Uterus (tissue), 4 donors: ENCODE data around the gene ABCG1. TPM values are rescaled to one million over a fixed set of nuclear protein-coding genes. Genes with fewer than 3 reads are reported as not detected.

Experiments
- DNase-seq, 2 donors: peaks; one replicate each; pipeline ENCODE4 v3.0.0-alpha.2; 2019 to 2020
- H3K27ac ChIP-seq, 2 donors: fragments of 200-600 bp; sonication (generic); 1 replicate in 1 of 2; 2 replicates in 1 of 2; pipeline ENCODE4 v1.5.1; 2016 to 2018
- H3K27me3 ChIP-seq, 2 donors: fragments of 200-600 bp; sonication (generic); one replicate each; pipeline ENCODE4 v1.5.1; 2018 to 2019; ENCODE audit warnings: control low read depth in 1 of 2
- H3K36me3 ChIP-seq, 2 donors: fragments of 200-600 bp; sonication (generic); one replicate each; pipeline ENCODE4 v1.5.1; 2019; ENCODE audit warnings: control low read depth in 1 of 2
- H3K4me1 ChIP-seq, 2 donors: fragments of 200-600 bp; sonication (generic); one replicate each; pipeline ENCODE4 v1.5.1; 2018 to 2019; ENCODE audit warnings: control low read depth in 1 of 2
- H3K4me3 ChIP-seq, 2 donors: fragments of 200-600 bp; sonication (generic); 1 replicate in 1 of 2; 2 replicates in 1 of 2; pipeline ENCODE4 v1.5.1; 2018 to 2019; ENCODE audit warnings: mild to moderate bottlenecking in 1 of 2
- H3K9me3 ChIP-seq, 2 donors: fragments of 200-600 bp; sonication (generic); one replicate each; pipeline ENCODE4 v1.5.1; 2019; ENCODE audit warnings: control low read depth in 1 of 2
- POLR2A ChIP-seq, 2 donors: fragments of 450-650 bp; IDR thresholded peaks; one replicate each; pipeline ENCODE4 v1.6.1; 2016; ENCODE audit warnings: antibody characterized with exemption in 2 of 2, mild to moderate bottlenecking in 1 of 2, moderate library complexity in 1 of 2
- intact Hi-C: fragments of 100-400 bp; cut with DNase I; formaldehyde crosslinking; loops from one replicate; pipeline ENCODE4 v1.15.1; 2023; ENCODE audit warnings: low total_unique reads
- total RNA-seq, 4 donors: library from RNA; depleted of rRNA in 3 of 4; stranded (reverse); fragments of >200 nt in 3 of 4; gene quantifications; one replicate each; pipeline versions ENCODE4 v1.1.0 to v1.2.4, GENCODE V29; 2014 to 2023
- TF ChIP-seq, protein P1 (sequence below), 4 experiments: fragments of 200-600 bp in 2 of 4; fragments of 450-650 bp in 2 of 4; sonication (generic) in 2 of 4; IDR thresholded peaks; one replicate each; pipeline ENCODE4 v1.5.1; 2016 to 2019; ENCODE audit warnings: antibody characterized with exemption in 4 of 4, mild to moderate bottlenecking in 2 of 4, moderate library complexity in 1 of 4
- donor health status: DM: yes; HTN: yes; CAD: no.

The ABCG1 gene
- total RNA-seq, 4 donors from 2014 or later, result 11.8 to 51.7 (median 18.4) TPM

DNA sequence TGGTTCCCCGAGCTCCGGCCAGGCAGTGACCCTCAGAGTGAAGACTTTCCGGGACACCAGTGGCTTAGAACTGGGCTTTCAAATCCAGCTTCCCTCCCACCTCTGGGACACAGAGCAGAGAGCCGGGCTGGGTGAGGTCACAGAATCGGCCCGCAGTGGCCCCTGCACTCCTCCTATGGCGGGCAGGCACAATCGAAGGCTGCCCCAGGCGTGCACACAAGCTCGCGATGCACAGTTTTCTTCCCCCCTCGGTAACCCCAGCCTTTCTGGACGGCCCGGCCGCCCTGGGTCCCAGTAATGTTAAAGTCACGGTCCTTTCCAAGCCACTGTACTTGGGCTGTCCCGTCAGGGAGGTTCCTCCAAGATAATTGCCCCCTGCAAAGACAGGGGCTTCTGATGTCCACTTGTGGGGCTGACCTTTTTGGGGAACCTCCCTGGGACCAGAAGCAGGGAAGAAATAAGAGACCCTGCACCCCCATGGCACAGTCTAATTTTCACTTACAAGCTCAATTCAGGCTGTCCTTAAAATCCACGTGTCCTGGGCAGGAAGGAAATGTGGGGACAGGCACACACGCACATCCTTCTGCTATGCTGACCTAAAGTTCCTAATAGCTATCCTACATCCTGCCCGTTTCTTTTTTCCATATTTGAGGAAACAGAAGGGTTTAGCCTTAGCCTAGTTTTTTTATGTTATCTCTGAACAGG lies 82.6 kb downstream of the ABCG1 start:
- peak in 1 of 2 donors; percentile 33 for DNase-seq
- TF ChIP-seq, protein P1, sequence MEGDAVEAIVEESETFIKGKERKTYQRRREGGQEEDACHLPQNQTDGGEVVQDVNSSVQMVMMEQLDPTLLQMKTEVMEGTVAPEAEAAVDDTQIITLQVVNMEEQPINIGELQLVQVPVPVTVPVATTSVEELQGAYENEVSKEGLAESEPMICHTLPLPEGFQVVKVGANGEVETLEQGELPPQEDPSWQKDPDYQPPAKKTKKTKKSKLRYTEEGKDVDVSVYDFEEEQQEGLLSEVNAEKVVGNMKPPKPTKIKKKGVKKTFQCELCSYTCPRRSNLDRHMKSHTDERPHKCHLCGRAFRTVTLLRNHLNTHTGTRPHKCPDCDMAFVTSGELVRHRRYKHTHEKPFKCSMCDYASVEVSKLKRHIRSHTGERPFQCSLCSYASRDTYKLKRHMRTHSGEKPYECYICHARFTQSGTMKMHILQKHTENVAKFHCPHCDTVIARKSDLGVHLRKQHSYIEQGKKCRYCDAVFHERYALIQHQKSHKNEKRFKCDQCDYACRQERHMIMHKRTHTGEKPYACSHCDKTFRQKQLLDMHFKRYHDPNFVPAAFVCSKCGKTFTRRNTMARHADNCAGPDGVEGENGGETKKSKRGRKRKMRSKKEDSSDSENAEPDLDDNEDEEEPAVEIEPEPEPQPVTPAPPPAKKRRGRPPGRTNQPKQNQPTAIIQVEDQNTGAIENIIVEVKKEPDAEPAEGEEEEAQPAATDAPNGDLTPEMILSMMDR (IDR thresholded peaks at IDR 0.05), result no peak
- no peak for TF ChIP-seq POLR2A (IDR thresholded peaks at IDR 0.05)
- H3K27ac ChIP-seq, result peak overlapping the region; percentile 49 to 59

GRCh38 chr21:42302076-42302650 lies 83.2 kb downstream of the ABCG1 start:
- H3K27ac ChIP-seq, result peak overlapping the region; percentile 49 to 59
- DNase-seq, result no peak
- H3K27me3 ChIP-seq, result no peaks in the 10 kb centered on the region
- no peak overlapping the region for H3K4me3 ChIP-seq
- H3K4me1 ChIP-seq, result no peaks in the 10 kb centered on the region
- no peaks in the 10 kb centered on the region for H3K9me3 ChIP-seq
- intact Hi-C loops, result no loop called here
- TF ChIP-seq, protein P1 (IDR thresholded peaks at IDR 0.05), result no peak
- TF ChIP-seq POLR2A (IDR thresholded peaks at IDR 0.05), result no peak
- no peaks in the 10 kb centered on the region for H3K36me3 ChIP-seq

More for the DNA sequence above, 82.6 kb downstream of the ABCG1 start:
- H3K9me3 ChIP-seq, result no peaks in the 10 kb centered on the region
- no peaks in the 10 kb centered on the region for H3K36me3 ChIP-seq
- H3K27me3 ChIP-seq, result no peaks in the 10 kb centered on the region
- intact Hi-C loops, result no loop called here
- H3K4me1 ChIP-seq, result no peaks in the 10 kb centered on the region
- H3K4me3 ChIP-seq, result no peak overlapping the region

DNA sequence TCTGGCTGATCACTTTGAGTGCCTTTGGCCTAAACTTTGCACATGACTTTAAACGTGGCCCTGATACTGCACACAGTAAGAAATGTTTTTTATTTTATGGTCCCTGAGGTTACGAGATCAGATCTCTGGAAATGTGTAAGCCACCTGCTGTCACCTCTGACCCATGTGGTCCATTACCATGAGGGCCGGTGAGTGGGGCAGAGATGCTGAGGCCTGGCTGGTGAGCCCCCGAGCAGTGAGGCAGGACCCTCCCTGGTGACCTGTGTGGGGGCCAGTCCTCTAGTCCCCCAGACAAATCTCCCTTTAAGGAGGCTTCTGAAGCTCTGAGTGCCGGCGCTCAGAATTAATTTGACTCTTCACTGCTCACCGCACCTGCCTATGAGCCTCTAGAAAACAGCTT lies 83.9 kb downstream of the ABCG1 start:
- peaks cover 0 to 3% of the 10 kb centered on the region in 2 donors for H3K27me3 ChIP-seq
- no peak overlapping the region for H3K27ac ChIP-seq
- H3K4me3 ChIP-seq, result no peak overlapping the region
- H3K36me3 ChIP-seq, result no peaks in the 10 kb centered on the region
- TF ChIP-seq, protein P1 (IDR thresholded peaks at IDR 0.05), result no peak
- no peak for TF ChIP-seq POLR2A (IDR thresholded peaks at IDR 0.05)
- intact Hi-C loops, result no loop called here
- H3K9me3 ChIP-seq, result no peaks in the 10 kb centered on the region
- H3K4me1 ChIP-seq, result no peaks in the 10 kb centered on the region
- no peak for DNase-seq

- Histone ChIP-seq H3K27me3 (peaks cover 0 to 8% of the 10 kb centered on the region in 2 donors), H3K36me3 (no peaks in the 10 kb centered on the region), H3K4me3 (no peak overlapping the region), H3K9me3 (no peaks in the 10 kb centered on the region), H3K27ac (no peak overlapping the region), H3K4me1 (no peaks in the 10 kb centered on the region)
- DNase-seq, result no peak
- intact Hi-C loops, result no loop called here
- TF ChIP-seq POLR2A (IDR thresholded peaks at IDR 0.05), result no peak
- TF ChIP-seq, protein P1 (IDR thresholded peaks at IDR 0.05), result no peak
Observed at GRCh38 chr21:42303443-42303842, 84.5 kb downstream of the ABCG1 start.
